NCI-H128 (cell line): ENCODE data around the gene TBCA.

Experiments
- DNase-seq: peaks from one replicate; lab custom pipeline; 2025; ENCODE audit not compliant: unreplicated experiment; lab: John Stamatoyannopoulos, UW

TBCA gene

DNA sequence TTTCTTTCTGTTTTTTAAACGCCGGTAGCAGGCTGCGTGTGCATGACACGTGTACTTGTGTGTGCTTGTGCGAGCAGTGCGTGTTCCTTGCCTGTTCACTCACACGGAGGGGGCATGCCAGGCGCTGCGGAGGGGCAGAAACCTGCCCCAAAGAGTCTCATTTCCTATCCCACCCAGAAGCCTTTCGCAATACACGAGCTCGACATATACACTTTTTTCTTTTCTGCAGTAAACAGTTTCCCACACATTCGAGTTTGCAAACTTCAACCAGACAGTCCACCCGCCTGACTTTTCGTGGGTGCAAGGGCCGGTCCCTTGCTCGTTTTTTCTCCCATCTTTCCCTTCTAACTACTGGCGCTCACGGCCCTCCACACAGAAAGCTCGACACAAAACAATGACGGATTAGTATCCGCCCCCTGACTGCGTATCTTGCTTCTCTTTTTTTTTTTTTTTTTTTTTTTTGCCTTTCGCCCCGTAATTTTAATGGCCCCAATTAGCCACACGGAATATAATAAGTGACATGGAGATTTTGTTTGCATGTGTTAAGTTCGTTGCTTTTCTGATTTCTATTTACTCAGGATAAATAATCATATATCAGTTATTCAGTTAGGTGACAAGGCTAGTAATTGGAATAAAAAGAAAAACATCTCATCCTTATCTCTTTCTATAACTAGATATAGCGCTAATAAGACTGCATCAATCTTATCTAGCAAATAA, 132.3 kb downstream of the TBCA start:
- DNase-seq: no peak

DNA sequence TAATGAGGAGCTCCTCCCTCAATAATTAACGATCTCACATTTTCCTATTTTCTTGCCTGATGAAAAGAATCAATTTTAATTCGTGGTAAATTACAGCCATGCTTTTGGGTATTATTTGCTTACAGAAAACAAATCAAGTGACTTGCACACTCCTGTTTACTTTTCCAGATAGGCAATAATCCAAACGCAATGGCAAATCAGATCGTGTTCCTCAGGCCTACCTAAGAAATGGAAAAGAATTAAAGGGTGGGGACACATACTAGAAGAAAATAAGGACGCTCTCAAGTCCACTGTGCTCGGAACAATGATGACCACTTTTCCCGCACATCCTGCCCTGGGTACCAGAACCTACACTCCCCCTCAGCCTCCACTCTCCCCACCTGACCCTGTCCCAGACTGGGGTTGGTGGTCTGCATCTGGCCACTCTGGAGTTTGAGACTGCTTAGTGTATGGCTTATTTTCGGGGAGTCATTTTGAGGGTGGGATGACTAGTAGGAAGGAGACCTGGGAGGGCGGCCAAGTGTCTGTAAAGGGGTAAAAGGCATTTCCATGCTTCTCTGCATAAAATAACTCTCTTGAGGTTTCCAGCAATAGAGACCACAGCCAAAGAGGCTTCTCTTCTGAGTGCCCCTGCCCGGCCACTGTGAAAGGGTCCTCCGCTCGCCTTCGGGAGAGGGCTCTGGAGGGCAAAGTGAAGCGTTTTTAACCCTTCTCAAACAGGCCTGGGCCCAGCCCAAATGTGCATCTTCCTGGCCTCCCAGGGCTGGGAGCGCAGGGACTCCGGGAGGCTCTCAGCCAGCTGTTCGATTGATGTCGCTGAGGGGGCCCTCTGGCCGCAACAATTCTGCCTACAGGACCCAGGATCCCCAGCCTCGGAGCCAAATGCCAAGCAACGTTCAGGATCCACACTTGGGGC, 133.1 kb downstream of the TBCA start:
- DNase-seq: no peak

DNA sequence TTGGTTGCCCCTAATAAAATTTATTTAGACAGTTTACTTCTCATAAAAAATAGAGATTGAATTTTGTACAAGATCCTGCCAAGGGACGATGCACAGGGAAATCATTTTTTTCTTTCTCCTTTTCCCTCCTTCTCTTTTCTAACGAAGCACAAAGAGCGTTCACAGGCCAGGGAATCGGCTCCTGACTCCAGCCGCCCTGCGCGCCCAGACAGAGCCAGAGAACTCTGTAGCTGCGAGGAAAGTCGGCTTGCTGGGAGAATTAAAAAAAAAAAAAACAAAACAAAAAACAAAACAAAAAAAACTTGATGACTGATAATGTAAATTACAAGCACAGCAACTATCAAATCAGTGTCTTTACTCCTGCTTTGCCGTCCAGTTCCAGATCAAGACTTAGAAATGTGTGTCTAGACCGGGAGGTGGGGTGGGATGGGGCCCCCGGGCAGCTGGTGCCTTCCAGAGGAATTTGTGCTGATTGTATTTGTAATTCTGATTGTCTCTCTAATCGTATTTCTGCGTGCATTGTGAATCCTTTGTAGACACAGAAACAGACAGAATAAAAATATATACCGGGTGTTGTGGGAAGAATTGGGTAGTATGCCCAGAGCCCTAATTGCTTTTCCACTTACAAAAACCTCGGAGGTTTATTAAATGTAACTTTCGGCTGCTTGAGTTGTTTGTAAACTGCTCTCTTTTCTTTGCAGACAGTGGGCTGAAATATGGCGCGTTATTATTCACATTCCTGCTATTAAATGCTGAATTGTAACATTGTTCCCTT, 134.0 kb downstream of the TBCA start:
- no peak for DNase-seq

DNA sequence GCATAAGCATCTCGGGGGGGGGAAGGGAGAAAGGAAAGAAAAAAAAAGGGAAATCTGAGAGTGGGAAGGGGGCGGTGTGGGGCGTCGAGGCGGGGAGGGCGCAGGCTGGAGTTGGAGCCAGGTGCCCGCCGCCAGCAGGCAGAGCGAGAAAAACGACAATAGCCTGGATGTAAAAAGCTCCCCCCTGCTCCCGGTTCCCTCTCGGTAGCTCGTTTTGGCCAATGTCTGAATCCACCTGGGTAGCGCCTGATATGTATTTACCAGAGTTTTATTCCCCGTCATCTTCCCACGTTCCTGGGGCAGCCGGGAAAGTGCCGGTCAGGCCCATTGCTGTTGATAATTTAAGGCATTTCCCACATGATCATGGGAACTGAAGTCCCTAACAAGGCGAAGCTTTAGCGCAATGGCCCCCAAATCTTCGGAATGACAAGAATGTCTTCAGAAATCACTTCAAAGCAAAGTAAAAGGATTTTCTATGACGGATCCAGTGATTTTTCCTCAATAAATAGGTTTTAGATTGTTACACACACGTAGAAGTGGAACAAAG, 134.7 kb downstream of the TBCA start:
- no peak for DNase-seq
